Ureter (tissue), 1 donor: ENCODE results near the gene SLC27A5. TPM values are rescaled to one million over a fixed set of nuclear protein-coding genes. Genes with fewer than 3 reads are reported as not detected.
A peak's percentile ranks its signal among the peaks of the same experiment; 100 is the strongest.
"Not testable (repeated sequence)": the region's sequence is repeated elsewhere in the genome, so short reads cannot be mapped to it uniquely, and the experiment has no call there.

Source experiments
- DNase-seq: peaks from one replicate; pipeline ENCODE4 v3.0.0-alpha.2; 2020; ENCODE audit warnings: low spot score
- total RNA-seq: library from RNA; stranded (reverse); gene quantifications from one replicate; pipeline ENCODE4 v1.2.4, GENCODE V29; 2023
- donor health status: DM: yes; HTN: yes; CAD: no.

The SLC27A5 gene
- total RNA-seq, 1 donor from 2014 or later, result 16.5 TPM

DNA sequence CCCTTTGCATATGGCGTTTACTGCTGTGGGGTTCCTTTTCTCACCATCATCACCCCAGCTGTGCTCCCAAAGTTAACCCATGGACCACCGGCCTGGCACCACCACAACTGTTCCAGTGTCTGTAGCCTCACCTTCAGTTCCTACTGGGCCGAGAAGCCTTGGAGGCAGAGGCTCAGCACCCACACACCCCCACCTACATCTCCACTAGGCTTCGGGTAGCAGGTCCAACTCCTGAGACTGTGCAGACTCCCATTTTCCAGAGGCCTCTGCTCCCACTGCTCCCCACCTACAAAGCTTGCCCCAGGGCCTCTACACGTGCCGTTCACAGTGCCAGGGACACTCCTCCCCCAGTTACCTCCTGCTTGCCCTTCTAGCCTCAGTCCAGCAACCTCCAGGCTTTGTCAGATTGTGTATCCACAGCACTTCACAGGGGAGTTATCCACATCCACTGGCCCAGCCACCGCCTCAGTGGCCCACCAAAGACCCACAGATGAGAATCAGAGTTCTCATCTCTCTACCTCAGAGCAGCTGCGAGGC is 14.1 kb downstream of the SLC27A5 start:
- no peak for DNase-seq

DNA sequence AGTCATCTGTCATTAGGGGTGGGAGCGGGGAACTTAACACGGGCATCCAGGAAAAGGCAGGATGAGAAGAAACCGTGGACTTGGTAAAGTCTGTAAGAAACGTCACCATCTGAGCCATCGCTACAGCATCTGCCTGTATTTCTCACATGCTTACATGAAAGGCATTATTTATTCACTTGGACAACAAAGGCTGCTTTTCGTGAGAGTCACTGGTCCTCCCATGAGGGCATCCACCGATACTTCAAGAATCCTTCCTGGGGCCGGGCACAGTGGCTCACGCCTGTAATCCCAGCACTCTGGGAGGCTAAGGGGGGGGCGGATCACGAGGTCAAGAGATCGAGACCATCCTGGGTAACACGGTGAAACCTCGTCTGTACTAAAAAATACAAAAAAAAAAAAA is 19.5 kb downstream of the SLC27A5 start:
- DNase-seq, result no peak

GRCh38 chr19:58491393-58491792 is 20.4 kb downstream of the SLC27A5 start:
- no peak for DNase-seq

DNA sequence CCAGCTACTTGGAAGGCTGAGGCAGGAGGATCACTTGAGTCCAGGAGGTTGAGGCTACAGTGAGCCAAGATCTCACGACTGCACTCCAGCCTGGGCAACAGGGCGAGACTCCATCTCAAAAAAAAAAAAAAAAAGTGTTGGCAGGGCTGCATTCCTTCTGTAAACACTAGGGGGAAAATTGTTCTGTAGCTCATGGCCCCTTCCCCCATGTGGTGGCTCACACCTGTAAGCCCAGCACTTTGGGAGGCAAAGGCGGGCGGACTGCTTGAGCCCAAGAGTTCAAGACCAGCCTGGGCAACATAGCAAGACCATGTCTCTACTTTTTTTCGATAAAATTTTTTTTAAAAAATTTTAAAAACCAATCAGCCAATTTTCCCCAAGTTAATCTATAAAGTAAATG is 27.4 kb downstream of the SLC27A5 start:
- not testable (repeated sequence) for DNase-seq

GRCh38 chr19:58483776-58484175 is 28.0 kb downstream of the SLC27A5 start:
- DNase-seq, result no peak

DNA sequence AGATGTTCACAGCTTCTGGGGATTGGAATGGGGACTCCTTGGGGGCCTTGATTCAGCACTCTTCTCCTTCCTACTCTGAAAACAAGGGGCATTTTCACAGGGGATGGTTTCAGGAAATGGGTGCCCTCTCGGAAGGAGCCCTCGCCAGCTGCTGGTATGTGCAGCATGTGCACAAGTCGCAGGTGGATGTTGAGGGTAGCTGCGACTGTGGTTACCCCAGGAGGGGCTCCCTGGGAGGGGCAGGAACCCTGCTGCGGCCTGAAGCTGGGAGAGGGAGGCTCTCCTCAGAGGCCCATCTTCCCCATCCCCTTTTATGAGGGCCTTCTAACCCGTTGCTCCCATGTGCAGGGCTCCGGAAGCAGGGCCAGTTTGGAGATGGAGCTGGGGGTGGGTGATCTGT is 29.4 kb downstream of the SLC27A5 start:
- DNase-seq, result no peak

- DNase-seq, result no peak
Observed at GRCh38 chr19:58480831-58481230, 31.0 kb downstream of the SLC27A5 start.

GRCh38 chr19:58480481-58480830 is 31.3 kb downstream of the SLC27A5 start:
- DNase-seq, result no peak

DNA sequence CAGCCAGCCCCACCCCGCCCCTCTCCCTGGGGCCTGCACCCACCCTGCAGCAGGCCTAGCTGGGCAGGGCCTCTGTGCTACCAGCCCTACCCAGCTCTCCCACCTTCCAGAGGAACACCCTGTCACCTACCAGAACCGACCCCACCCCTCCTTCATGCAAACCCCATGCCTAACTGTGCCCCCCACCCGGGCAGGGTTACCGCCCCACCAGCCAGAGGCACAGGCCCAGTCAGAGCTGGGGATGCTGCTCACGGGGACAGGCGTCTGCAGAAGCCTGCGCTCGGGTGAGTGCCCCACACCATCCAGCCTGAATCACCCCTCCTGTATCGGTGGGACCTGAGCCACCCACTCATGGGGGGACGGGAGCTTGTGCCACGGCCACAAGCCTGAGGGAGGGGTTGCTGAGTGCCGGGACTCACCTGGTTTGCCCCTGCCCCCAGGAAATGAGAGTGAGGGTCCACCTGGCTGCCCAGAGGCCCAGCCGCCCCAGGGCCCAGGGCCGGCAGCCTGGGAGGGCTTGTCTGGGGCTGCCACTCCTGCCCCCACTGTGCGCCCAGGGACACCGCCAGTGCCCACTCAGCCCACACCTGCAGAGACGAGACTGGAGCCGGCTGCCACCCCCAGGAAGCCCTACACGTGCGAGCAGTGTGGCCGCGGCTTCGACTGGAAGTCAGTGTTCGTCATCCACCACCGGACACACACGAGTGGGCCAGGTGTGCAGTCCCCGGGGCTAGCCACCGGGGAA is 31.9 kb downstream of the SLC27A5 start:
- DNase-seq, result no peak

DNA sequence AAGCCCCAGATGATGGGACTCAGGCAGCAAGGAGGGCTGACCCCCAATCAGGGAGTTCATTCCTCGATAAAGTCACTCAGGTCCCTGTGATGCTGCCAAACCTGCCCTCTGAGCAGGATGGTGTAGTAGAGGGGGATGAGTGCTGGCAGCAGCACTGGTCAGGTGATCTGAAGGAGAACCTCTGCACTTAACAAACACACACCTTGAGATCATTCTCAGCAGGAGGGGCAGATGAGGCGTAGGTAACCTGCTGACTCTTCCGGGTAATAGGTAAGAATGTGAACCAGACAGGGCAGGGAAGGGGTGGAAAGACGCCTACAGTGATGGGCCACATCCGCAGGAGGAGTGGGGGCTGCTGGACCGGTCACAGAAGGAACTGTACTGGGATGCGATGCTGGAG is 32.5 kb downstream of the SLC27A5 start:
- no peak for DNase-seq

DNA sequence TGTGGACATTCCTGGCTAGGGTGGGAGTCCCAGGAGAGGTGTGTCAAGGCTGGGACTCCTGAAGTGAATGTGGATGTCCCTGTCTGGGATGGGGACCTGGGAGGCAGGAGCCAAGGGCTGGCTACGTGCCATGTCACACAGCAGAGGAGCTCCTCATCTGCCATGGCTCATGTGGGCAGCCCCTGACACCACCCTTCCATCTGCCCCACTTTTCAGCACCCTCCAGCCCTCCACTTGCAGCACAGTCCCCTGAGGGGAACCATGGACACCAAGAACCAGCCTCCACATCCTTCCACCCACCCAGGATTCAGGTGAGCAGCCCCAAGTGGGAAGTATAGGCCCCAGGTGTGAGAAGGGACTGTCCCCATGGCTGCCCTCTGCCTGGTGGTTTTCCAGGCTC is 33.9 kb downstream of the SLC27A5 start:
- DNase-seq, result no peak

DNA sequence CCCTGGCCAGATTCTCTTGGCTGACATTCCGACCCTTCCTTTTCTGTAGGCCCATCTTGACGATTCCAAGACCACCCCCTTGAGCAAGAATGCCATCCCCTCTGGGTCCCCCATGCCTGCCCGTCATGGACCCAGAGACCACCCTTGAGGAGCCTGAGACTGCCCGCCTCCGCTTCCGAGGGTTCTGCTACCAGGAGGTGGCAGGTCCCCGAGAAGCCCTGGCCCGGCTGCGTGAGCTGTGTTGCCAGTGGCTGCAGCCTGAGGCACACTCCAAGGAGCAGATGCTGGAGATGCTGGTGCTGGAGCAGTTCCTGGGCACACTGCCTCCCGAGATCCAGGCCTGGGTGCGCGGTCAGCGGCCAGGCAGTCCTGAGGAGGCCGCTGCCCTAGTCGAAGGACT is 34.7 kb downstream of the SLC27A5 start:
- no peak for DNase-seq

DNA sequence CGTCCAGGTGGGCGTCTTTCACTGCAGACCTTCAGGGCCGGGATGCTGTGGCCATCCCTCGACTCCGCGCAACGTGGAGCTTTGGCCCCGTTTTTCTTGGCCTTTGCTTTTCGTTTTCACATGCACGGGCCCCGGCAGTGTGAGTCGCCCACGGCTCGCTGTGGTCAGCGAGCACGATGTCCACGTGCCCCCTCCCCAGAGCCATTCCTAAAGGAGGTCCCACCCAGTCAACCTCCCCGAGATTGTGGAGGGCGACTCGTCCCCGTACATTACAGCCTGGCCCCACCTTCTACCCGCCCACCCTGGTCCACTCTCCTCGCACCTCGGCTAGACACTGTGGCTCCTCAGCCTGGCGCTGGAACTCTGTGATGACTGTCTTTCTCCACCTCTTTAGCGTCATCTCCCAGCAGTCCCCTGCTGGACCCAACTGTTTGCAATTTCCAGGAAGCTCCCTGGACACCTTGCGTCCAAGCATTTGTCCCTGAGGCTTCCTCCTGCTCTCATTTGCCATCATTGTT is 35.2 kb downstream of the SLC27A5 start:
- no peak for DNase-seq

DNA sequence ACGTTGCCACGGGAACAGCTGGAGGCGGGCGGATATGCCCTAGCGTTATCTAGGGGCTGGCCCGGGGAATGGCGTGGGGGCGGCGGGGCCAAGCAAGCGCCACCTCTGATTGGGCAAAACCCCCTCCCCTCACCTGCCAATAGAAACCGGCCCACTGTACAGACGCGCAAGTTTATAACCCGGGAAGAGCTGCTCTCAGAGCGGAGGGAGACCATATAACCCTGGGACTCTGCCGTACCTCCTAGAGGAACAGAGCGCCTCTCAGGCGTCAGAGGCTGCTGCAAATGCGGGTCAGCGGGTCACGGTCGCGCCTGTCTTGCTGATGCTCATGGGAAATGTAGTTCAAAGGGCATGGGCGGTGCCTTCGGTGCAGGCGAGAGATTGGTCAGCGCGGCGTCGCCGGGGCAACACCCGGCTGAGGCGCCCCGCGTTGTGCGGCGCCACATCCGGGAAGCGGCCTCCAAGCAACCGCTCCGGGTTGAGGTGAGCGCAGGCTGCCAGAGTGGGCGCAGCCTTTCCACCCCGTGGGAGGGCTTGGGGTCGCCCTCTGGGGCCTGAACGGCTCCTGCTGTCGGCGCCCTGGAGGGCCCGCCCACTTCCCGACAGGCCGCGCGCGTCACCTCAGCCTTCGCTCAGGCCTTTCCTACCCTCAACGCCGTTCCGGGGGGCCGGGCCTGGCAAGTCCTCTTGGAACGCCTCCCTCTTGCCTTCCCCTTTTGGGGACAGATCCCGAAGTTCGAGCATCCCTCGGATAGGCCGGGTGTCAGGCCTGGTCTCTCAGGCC is 35.9 kb downstream of the SLC27A5 start, which contains the start of gene ZNF446:
Gene ZNF446, plus strand, starts transcription at position 639 of the 784 bp plus-strand sequence. CDS start 867 bp downstream, outside the sequence.
- DNase-seq, result peak; percentile 97

- DNase-seq, result no peak
Observed at GRCh38 chr19:58474997-58475713, 36.6 kb downstream of the SLC27A5 start.

- DNase-seq, result no peak
Observed at GRCh38 chr19:58474291-58474996, 37.3 kb downstream of the SLC27A5 start.

DNA sequence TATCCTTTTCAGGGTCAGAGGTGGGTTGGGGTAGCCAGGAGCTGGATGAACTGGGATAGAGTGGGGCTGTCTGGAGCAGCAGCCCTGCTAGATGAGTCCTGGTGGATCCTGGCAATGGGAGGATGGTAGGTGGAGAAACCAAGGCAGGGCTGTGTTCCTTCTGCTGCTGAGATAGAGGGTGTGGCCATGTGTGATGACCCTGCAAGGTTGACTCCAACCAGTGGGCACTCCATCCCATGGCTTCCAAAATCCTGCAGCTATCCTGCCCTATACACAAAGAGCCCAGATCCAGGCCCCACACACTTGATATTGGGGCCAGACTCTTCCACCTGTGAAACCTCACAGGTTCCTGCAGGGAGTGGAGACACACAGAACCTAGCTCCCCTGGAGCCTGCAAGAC is 38.0 kb downstream of the SLC27A5 start:
- DNase-seq, result no peak

GRCh38 chr19:58471736-58472135 is 40.1 kb downstream of the SLC27A5 start:
- no peak for DNase-seq

- DNase-seq, result not testable (repeated sequence)
Observed at GRCh38 chr19:58470837-58471543, 40.8 kb downstream of the SLC27A5 start.

- no peak for DNase-seq
Observed at GRCh38 chr19:58469241-58470013, 42.4 kb downstream of the SLC27A5 start.
